GM19372 (cell line): ENCODE data around the gene TPO.
"Not testable (repeated sequence)": the region's sequence is repeated elsewhere in the genome, so short reads cannot be mapped to it uniquely, and the experiment has no call there.

ENCODE experiments used
- ATAC-seq: cut with Tn5 transposase; IDR thresholded peaks from one replicate; pipeline ENCODE4 v1.9.1; 2021; ENCODE audit warnings: mild to moderate bottlenecking, low read depth, moderate library complexity; ENCODE audit not compliant: unreplicated experiment

TPO gene

DNA sequence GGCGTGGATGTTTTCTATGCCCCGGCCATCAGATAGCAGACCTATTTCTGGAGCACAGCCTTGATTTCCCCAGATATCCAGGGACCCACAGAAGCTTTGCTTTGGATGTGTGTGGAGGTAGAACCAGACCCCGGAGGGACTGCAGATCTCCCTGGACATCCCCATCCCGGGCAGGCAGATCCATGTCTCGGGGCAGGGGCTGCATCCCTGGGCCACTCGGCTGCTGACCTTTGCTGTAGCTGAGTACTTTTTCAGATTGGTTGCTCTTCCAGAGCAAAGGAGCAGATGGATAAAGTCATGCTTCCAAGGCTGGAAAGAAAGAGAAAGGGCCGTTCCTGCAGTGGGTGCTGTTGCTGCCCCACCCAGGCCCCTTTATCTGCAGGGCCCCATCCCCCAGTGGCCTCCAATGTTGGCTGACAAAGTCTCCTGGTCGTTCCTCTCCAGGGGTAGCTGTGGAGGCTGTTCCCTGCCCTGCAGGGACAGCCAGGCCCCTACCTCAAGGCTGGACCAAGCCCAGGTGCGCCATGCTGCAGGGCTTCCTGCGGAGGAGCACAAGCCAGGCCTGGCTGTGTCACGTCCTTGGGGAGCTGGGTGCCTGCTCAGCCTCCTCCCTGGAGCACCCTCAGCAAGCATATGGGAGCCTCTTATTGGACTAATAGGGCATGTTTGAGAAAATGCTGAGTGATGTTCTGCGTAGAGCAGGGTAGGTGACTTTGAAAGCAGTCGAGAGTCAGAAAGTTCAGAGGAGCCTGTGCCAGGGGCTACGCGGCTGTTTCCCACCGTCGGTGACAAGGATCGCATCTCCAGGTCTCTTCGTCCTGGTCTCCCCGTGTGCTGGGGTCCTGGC lies 68.4 kb downstream of the TPO start:
- ATAC-seq: no peak

DNA sequence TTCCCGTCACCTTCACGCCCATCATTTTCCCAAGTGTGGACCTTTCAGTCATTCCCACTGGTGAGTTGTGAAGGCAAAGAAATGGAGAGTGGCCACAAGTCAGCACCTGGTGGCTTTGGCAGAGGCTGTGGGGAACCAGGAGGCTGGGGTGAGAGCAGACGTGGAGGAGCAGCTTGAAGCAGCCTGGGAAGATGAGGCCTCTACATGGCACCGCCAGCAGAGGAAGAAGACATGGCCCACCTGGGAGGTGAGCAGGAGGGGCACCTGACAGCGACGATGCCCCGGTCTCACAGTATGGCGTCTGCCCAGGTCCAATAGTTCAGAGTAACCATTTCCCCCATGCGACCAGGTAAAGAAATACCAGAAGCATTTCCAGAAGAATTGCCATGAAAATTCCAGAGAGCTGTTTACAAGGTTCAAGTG lies 69.0 kb downstream of the TPO start:
- ATAC-seq: no peak

DNA sequence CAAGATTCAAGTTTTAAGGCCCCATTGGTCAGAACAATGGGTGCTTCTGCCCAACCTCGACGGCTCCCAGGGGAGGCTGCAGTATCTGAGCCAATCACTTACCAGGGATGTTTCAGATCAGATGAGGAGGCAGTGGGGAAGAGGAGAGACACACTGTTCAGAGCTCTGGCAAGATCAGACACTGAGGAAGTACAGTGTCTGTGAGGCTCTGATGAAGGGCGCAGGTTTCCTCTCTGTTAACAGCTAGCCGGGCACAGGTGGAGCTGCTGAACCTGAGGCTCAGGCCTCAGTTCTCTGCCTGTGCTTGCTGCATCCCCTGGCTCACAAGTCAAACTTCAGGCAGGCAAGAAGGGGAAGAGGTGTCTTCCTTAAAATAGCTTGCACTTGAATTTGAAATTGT lies 69.7 kb downstream of the TPO start:
- no peak for ATAC-seq

DNA sequence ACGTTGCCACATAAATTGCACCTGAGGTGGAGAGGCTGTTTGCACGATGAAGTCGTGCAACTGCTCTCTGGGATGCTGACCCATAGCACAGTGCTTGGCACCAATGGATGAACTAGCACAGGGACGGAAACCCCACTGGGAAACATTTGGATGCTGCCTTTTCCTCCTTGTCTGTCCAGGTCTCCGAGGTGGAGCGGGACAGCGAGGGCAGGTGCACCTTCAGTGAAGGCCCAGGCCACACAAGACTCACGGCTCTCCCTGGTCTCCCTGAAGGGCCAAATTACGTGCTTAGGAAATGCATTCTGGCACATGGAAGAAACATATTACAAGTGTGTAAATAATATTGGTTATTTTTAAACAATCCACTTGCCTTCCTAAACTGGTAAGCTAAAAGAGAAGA lies 70.3 kb downstream of the TPO start:
- no peak for ATAC-seq

DNA sequence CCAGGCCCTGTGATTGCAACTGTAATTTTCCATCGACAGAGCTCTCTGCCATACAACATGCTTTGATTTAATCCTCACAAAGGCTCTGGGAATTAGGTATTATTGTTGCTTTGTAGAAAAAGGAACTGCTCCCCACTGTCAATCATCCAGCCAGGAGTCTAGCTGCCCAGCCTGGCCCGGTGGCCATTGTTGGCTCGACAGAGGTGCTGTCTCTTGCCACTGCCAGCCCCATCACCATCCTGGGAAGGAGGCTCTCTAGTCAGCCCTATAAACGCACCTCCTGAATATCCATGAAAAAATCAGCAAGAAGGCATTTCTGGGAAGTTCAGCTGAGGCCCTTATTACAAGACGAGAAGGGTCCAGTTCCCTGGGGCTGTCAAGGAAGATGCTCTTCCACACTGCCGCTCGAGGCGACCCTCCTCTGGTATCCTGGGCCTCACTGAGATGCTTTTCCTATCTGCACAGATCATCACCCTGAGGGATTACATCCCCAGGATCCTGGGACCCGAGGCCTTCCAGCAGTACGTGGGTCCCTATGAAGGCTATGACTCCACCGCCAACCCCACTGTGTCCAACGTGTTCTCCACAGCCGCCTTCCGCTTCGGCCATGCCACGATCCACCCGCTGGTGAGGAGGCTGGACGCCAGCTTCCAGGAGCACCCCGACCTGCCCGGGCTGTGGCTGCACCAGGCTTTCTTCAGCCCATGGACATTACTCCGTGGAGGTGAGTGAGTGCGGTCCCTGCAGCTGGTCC lies 71.0 kb downstream of the TPO start:
- no peak for ATAC-seq

DNA sequence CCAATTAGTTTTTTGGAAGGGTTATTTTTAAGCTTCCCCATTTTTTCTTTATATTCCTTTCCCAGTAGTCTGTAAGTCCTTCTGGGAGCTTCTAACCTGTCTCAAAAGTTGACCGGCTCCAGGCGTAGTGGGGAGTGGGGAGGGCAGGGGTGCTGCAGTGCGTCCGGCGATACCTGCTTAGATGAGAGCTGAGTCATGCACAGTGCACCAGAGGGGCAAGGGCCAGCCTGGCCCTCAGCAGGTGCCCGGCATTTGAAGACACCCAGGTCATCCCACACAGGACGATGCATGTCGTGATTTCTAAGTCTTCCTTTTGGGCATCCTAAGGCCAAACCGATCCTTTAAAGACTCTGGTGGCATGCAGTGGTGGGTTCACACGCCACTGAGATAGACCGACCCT lies 73.4 kb downstream of the TPO start:
- ATAC-seq: no peak

DNA sequence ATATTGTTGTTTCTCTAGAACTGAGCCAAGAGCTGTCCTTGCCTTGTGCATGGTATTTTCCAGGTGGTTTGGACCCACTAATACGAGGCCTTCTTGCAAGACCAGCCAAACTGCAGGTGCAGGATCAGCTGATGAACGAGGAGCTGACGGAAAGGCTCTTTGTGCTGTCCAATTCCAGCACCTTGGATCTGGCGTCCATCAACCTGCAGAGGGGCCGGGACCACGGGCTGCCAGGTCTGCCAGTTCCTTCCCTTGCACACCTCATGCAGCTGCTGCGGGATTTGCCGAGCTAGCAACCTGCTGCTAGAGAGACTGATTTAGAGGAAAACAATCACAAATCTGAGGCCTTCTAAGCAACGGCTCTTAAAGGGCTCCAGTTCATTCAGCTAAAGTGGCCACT lies 74.5 kb downstream of the TPO start:
- ATAC-seq: no peak

DNA sequence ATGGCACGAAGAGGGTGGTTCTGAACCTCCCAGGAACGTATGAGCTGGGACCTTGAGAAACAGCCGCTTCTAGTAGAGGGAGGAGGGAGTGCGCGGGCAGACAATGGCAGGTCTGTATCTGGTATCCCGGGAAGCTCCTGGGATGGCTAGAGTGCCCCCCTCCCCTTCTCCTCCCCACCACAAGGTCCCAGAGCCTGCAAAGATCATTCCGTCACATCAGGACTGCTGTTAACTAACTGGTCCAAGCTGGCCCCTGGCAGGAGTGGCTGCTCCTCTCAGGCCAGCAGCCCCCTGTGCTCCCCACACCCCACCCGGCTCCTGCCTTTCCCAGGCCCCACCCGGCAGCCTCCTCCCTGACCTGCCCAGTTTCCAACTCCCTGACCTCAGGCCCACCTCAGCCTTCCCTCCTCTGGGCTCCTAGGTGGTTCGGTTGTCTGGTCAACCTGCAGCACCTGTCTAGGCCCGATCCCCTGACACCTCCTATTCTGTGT lies 75.0 kb downstream of the TPO start:
- no peak for ATAC-seq

DNA sequence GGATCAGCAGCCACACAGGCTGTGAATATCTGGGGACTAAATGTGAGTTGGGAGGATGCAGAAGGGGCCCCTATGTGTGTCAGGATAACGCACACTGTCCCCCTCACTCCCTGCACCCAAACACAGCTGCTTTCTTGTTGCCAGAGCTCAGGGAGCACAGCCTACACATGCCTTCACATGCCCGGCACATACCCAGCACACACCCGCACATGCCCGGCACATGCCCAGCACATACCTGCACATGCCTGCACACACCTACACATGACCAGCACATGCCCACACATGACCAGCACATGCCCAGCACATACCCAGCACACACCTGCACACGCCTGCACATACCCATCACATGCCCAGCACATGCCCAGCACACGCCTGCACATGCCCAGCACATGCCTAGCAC lies 75.6 kb downstream of the TPO start:
- no peak for ATAC-seq

DNA sequence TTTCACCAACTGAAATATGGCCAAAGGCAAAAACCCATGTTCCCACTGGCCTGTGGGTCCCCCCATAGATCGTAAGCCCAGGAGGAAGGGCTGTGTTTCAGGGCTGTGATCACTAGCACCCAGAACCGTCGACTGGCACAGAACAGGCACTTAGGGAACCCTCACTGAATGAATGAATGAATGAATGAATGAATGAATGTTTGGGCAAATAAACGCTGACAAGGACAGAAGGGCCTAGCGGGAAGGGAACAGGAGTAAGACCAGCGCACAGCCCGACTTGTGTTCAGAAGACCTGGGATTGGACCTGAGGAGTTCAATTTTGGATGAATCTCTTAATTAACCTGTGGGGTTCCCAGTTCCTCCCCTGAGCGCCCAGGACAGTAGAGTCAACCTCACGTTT lies 76.2 kb downstream of the TPO start:
- ATAC-seq: no peak

DNA sequence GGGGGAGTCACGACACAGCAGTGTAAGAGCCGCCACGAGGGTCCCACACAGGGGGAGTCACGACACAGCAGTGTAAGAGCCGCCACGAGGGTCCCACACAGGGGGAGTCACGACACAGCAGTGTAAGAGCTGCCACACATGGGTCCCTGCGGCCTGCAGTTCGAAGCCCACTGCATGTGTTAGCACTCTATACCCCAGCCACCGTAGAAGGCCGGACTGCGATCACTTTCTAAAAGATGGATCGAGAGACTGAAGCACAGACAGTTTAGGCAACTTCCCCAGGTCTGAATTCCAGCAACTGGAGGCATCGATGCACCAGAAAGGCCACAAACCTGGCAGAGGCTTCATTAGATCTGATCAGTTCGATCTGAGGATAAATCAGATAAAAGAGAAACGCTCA lies 77.1 kb downstream of the TPO start:
- ATAC-seq: not testable (repeated sequence)

DNA sequence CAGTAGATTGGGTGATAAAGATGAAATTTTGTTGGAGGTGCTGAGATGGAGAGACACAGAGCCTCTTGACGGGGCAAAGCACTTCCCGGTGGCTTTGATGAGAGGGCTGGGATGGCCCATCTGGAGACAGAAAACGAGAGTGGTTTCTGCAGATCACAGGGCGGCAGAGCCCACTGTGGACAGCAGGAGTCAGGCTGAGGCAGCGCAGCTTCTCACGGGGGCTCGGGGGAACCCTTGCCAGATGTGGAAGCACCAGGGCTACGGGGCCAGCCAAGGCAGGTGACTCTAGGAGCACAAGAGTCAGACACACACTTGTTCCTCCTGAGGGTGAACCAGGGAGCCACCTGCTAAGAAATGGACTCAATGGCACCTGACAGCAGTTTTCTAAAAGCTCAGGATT lies 78.5 kb downstream of the TPO start:
- ATAC-seq: no peak

DNA sequence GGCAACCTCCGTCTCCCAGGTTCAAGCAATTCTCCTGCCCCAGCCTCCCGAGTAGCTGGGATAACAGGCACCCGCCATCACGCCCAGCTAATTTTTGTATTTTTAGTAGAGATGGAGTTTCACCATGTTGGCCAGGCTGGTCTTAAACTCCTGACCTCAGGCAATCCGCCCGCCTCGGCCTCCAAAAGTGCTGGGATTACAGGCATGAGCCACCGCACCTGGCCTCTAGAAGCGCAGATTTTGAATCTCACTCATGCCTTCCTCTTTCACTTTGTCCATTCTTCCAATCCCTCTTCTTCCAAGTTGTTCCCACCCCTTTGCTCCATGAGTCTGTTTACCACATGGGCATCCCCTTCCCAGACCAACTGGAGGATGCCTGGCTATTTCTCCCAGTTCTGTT lies 79.0 kb downstream of the TPO start:
- ATAC-seq: not testable (repeated sequence)

DNA sequence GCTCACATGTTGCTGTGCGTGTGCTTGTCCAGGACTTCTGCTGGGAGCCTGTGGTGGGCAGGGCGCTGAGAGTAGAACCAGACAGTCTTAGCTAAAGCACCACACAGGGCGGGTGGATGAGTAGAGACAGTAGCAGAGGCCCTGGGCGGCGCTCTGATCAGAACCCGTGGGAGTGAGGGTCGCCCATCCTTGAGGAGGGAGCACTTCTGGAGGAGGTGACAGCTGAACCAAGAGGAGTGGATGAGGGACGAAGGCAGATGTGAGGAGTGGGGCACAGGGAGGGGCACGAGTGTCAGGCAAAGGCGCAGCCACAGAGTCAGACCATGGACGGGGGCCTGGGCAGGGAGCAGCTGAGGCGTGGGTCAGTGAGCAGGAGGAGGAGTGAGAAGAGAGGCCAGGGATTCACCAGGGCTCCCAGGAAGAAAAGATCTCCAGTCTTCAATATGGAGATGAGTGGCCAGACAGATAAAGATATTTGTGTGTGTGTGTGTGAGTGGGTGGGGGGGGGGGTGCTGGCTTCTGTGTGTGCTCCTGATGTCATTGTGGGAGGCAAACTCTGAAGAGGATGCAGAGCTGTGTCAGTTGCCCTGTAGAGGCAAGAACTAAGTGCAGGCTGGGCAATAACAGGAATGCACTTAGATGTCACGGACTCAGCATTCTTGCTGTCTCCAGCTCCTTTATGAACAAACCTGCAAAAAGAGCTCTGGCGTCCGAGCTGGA lies 79.6 kb downstream of the TPO start:
- ATAC-seq: no peak

DNA sequence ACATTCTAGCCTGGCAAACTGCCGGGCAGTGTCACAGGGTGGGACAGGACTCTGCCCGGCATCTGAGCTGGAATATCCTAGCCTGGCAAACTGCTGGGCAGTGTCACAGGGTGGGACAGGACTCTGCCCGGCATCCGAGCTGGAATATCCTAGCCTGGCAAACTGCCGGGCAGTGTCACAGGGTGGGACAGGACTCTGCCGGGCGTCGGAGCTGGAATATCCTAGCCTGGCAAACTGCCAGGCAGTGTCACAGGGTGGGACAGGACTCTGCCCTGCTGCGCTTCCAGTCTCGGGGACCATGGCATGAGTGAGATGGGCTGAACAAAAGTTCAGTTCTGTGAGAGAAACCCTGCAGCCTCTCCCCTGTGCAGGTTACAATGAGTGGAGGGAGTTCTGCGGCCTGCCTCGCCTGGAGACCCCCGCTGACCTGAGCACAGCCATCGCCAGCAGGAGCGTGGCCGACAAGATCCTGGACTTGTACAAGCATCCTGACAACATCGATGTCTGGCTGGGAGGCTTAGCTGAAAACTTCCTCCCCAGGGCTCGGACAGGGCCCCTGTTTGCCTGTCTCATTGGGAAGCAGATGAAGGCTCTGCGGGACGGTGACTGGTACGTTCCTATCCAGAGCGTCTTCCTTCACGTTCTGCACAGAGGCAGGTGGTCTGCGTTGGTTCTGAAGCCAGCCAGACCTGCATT lies 80.3 kb downstream of the TPO start:
- no peak for ATAC-seq

DNA sequence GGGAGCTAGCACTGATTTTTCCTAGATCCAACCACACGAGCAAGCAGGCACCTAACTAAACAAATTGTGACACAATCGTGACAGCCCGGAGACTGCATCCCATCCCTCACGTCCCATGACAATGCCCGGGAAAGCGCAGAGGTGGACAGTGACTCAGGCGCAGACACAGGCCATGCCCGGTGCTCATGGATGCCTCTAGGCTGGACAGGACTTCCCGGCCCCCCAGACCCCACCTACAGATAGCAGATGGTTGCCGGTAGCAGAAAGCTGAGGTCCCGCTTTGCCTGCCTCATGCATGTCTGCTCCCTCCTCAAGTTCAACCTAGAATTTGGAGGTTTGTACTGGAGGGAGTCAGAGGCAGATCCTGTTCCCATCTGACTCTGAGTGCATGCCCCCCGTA lies 81.0 kb downstream of the TPO start:
- no peak for ATAC-seq

DNA sequence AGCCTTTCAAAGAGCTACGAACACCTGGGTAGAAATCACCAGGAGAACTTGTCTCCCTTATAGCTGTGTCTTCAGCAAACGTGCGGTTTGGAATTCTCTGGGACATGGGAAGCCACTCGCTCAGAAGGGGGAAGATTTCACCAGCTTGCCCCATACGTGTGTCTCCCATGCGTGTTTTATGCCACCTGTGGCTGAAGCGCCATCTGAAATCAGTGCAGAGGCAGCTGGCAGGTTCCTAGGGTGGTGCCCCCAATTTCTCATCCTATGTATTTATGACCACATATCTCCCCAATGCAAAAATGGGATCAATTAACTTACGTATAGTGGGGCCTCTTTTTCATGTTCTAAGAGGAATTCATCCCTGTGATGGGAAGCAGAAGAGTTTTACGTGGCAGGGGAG lies 81.6 kb downstream of the TPO start:
- no peak for ATAC-seq

DNA sequence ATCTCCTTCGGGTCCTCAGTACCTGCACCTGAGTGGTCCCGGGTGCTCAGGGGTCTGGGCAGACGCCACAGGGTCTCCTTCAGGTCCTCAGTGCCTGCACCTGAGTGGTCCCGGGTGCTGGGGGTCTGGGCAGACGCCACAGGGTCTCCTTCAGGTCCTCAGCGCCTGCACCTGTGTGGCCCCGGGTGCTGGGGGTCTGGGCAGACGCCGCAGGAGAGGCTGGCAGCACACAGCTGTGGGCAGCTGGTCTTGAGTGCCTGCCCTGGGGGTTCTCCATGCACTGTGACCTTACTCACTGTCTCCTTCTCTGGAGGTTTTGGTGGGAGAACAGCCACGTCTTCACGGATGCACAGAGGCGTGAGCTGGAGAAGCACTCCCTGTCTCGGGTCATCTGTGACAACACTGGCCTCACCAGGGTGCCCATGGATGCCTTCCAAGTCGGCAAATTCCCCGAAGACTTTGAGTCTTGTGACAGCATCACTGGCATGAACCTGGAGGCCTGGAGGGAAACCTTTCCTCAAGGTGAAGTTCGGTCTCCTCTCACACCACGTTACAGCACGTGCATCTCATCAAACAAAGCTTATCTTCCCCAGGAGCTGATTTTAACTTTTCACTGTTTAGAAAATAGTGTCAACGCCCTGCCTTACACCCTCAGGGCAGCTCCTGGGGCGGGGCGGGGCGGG lies 82.6 kb downstream of the TPO start:
- no peak for ATAC-seq

DNA sequence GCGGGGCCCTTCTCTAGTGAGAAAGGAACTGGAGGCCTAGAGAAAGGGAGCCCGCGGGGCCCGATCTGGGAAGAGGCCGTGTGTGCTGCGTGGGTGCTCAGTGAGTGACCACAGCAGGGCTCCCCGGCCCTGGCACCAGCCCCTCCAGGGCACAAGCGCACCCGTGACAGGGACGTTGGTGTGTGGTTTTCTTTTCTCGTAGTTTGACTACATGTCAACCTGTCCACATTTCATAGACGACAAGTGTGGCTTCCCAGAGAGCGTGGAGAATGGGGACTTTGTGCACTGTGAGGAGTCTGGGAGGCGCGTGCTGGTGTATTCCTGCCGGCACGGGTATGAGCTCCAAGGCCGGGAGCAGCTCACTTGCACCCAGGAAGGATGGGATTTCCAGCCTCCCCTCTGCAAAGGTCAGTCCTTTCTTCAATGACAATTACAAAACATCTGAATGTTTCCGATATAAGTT lies 83.1 kb downstream of the TPO start:
- no peak for ATAC-seq

DNA sequence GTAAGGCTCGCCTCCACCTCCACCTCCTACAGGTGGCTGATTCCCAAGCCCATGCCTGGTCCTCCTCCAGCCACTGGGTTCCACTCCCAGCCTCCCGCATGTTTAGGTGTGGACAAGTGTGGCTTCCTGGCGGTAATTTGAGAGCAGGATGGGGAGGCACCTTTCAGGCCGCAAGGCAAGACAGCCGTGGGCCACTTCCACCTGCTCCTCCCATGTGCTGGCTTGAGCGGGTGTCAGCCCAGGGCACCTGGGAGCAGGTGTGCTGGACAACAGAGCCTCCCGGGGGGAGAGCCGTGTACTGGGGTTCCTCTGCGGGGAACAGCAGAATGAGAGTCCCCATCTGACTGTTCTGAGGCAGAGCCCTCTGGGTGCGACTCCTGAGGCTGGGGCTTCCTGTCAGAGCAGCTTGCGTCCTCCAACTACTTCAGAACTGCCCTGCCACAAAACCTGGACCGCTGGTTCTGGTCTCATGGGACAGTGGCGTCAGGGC lies 83.9 kb downstream of the TPO start:
- no peak for ATAC-seq
